Activated T-cell treated with anti-CD3 and anti-CD28 coated beads for 24 hours (primary cell): ENCODE results near the gene CFAP251.
"Not testable (repeated sequence)": the region's sequence is repeated elsewhere in the genome, so short reads cannot be mapped to it uniquely, and the experiment has no call there.

Source experiments
- DNase-seq: peaks from one replicate; pipeline ENCODE4 v3.0.0-alpha.2; 2020; ENCODE audit warnings: low read depth

Gene CFAP251

DNA sequence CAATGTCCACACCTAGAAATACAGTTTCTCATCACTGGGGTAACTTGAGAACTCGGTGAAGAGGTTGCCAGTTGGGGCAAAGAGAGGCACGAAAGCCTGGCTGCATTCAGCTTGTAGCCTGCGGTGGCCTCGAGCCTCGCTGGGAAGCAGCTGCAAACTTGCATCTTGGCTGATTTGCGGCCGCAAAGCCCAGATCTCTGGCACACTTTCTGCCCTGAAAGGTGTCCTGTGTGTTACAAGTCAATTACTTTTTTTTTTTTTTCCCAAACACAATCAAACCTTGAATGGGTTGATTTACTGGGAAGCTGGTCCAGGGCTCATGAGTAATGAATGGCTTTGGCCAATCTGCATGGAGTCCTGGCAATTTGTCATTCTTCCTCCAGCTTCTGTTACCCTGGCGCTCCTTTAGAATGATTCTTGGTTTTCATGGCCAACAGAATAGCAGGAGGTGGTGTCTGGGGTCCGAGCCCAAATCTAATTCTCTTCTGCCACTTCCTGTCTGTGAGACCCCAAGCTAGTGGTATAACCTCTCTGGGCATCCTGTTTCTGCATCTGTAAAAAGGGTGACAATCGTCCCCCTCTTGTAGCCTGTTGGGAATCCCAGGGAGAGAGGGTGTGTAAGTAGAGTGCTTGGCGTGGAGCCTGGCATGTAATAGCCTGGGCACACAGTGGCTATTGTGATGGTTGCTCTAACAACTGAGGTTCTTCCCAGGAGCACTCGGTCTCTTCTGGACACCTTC is 109.9 kb downstream of the CFAP251 start:
- DNase-seq = no peak

DNA sequence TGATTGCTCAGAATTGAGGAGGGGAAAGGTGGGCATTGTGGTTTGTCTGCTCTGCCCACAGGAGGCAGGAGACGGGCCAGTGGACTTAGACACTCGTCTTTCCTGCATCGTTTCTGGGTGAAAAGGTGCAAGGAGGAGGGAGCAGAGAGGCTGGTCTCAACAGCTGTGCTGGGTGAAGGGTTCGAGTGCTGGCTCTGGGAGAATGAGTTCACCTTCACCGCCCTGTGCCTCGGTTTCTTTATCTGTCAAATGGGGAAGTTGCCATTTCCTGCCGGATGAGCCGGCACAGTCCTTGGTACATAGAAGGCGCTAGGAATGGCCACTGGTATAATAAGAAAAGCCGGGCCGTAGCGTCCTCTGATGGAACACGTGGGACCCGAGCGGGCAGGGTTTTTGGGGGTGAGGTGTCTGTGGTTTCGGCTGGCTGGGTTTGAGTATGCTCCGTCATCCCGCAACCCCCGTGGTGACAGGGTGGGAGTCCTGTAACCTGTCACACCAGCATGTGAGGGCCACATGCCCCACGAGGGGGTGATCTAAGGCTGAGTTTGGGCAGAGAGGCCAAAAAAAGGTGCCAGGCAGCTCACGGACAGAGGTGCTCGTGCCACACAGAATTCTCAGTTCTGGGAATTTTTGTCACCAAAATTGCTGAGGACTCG is 110.6 kb downstream of the CFAP251 start:
- DNase-seq = no peak

DNA sequence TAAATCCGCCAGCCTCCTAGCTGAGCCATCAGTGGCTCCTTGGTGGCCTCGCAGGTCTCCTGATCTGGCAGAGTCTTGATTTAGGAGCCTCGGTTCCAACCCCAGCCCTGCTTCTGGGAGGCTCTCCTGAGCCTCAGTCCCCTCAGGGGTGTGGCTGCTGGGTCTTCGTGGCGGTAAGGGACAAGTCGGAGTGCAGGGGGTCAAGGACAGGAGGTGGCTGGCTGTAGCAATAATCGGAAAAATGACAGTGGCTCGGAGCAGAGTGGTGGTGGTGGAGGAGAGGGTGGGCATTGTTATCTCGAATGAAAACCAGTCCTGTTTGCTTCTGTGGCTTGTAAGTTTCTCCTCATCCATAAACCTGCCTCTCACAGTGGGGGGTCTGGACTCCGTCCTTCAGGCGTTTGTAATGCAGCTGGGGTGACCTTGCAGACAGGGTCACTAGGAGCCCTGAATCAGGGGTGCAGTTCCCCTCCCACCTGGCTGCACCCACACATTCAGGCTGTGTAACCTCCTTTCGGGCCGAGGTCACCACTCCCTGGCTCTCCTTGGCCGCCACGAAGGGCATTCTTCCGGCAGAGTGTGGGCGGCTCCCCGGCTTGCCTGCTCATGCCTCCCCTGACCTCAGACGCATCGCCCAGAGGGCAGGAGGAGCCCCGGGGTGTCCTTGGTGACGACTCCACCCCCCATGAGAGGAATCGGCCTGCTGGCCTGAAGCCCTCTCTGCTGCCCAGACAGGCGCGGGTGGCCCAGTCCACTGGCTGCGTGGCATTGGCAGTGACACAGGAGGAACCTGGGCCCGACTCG is 111.4 kb downstream of the CFAP251 start:
- DNase-seq = no peak

DNA sequence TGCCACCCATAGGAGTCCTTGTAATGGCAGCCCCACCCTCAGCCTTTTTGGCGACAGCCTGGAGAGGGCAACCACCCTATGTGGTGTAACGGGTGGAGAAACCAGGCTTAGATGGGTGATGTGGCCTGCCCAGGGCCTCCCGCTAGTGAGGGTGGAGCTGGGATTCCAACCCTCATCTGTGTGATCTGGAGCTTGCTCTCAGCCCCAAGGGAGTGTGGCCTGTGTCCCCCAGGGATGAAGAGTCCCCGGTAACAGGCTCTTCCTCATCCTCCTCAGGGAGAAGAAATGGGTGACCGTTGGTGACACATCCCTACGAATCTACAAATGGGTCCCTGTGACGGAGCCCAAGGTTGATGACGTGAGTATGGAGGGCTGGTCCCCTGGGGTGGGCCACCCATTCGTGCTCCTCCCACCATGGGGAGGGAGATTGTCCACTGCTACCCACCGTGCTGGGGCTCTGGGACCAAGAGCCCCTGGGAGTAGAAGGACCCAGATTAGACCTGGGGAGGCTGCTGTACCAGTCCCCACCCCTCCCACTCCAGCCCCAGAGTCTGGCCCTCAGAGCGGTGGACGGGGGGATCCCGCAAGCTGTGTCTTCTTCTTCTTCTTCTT is 112.1 kb downstream of the CFAP251 start:
- no peak for DNase-seq

DNA sequence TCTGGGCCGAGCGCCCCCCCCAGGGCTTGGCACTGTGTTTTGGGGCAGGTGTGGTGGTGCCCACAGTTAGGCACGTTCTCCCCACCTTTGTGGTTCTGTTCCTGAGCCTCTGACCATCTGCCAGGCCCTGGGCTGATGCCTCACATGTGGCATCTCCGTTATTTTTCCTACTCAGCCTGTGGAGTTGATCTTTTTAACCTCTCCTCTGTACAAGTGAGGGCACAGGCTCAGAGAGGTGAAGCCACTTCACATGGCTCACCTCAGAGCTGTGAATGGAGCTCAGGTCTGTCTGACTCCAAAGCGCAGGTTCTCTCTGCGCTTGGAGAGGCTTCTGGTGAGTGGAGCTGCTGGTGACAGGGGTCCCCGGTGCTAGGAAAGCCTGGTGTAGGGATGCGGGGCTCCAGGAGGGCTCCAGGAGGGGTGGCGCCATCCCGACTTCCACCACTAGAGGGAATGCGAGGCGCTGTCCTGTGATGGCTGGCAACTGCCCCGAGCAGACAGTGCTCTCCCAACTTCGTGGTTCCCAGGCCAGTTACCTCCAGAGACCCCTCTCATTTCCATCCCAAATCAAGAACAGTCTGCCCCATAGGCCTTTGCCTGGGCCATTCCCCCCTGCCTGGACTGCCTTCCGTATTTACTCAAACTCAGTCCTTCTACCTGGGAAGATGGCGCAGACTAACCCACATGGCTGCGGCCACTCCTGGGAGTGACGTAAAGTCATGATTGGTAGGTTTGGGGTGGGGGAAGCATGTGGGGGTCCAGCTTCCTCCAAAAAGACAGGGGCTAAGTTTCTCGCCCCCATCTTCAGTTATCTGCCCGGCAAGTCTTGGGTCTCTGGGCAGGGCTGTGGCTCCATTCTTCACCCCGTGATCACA is 113.2 kb downstream of the CFAP251 start:
- peak; percentile 42 for DNase-seq

DNA sequence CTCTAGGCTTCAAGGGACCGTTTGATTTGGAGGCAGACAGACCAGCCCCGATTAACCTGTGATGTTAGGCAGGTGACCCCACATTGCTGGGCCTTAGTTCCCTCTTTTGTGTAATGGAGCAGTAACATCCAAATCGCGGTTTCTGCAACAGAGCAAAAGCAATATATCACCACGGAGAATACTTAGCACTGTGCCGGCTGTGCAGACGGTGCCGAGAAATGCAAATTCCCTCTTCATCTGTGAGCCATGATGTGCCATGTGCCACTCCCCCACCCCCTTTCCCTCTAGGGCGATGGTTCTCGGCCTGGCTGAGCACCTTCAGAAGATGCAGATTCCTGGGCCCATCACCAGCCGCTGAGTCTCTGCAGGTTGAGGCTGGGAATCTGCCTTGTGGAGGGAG is 114.2 kb downstream of the CFAP251 start:
- DNase-seq = no peak

DNA sequence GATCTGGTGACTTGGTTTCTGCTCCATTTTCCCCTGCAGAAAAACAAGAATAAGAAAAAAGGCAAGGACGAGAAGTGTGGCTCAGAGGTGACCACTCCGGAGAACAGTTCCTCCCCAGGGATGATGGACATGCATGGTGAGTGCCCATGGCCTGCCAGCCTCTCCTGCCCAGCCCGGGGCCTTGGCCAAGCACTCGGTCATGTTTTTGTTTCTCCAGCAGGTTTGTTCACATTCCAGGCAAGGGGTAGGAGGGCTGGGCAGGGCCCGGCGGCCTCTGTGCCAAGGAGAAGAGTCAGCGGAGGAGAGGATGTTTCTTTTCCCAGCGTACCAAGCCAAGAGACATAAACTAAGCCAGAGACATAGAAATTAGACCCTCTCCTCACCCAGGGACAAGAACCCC is 116.9 kb downstream of the CFAP251 start:
- no peak for DNase-seq

DNA sequence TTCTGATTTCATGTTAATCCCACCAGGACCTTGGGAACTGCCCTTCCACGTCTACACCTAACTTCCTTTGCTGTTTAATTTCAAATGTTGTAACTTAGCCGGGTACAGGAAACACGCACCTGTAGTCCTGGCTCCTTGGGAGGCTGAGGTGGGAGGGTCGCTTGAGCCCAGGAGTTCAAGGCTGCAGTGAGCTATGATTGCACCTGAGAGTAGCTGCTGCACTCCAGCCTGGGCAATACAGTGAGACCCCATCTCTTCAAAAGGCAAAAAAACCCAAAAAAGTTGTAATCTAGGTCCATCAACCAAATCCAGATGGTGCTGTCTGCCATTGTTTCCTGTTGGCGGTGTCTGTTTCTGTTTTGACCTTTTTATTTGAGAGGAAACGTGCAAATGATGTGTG is 117.8 kb downstream of the CFAP251 start:
- DNase-seq = no peak

DNA sequence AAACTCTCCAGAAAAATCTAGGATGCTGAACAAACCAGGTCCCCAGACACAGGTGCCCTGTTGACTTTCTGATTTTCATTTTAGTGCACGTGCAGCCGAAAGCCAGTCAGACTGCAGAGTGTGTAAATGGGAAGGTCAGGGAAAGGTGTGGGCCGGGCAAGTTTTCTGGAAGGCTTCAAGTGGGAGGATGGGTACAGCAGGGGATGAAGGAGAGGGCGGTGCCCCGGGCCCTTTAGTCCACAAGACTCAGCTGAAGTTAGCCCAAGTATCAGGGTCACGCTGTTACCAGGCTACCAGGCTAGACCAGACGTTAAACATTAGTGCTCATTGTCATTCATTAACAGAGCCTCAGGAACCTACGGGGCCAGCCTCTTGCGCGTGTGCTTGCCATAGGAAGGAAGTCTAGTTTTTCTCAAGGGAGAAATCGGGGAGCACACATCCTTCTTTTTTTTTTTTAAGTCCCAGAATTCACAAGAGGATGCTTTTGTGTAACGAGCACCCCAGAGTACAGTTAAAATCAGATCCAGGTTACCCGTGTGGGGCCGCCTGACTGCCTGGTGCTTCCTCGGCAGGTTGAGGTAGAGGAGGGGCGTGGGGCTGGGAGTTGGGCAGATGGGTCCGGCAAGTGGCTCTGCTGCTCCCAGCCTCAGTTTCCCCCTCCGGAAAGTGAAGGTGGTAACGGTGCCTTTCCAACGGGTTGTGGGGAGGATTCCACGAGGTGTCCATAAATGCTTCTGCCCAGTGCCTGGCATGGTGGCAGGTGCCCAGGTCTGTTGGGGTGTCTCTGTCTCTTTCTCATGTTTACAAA is 122.4 kb downstream of the CFAP251 start:
- DNase-seq = no peak

DNA sequence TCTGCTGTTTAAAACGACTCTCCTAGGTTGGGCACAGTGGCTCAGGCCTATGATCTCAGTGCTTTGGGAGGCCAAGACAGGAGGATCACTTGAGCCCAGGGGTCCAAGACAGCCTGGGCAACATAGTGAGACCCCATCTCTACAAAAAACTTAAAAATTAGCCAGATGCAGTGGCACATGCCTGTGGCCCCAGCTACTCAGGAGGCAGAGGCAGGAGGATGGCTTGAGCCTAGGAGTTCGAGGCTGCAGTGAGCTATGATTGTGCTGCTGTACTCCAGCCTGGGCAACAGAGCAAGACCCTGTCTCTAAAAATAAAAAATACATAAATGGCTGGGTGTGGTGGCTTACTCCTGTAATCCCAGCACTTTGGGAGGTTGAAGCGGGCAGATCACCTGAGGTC is 123.1 kb downstream of the CFAP251 start:
- not testable (repeated sequence) for DNase-seq

DNA sequence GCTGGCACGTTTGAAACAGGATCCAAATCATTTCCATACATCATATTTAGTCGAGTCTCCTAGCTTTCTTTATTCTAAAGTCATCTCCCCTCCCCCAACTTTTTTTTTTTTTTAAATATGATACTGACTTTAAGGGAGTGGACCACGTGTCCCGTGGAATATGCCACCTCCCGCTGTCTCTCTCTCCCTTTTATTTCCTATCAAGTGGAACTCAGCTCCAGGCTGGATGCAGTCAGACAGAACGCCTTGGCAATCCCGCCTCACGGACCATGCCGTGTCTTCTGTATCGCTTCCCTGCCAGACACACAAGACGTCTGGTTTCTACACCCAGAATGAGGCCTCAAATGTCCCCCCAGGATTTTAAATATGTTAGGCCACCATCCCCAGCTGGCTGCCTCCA is 124.5 kb downstream of the CFAP251 start:
- no peak for DNase-seq

DNA sequence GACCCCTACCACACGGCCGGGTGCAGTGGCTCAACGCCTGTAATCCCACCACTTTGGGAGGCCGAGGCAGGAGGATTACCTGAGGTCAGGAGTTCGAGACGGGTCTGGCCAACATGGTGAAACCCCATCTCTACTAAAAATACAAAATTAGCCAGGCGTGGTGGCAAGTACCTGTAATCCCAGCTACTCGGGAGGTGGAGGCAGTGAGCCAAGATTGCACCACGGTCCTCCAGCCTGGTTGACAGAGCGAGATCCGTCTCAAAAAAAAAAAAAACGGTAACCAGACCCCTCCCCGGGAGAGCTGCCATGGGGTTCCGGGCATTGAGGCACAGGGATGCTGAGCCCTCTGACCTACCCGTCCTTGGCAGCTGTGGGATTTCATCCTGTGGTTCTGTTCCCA is 125.1 kb downstream of the CFAP251 start:
- no peak for DNase-seq

DNA sequence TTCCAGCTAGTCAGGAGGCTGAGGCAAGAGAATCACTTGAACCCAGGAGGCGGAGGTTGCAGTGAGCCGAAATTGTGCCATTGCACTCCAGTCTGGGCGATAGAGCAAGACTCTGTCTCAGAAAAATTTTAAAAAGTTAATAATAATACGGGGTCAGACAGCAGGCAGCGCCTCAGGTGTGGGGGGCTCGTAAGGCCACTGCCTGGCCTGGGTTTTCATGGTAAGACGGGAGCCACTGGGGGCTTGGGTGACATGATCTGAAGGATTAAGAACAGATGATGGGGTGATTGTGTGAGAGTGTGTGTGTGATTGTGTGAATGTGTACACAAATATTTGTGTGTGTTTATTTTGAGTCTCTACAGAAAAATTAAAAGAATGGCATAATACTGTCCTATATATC is 126.9 kb downstream of the CFAP251 start:
- DNase-seq = no peak

DNA sequence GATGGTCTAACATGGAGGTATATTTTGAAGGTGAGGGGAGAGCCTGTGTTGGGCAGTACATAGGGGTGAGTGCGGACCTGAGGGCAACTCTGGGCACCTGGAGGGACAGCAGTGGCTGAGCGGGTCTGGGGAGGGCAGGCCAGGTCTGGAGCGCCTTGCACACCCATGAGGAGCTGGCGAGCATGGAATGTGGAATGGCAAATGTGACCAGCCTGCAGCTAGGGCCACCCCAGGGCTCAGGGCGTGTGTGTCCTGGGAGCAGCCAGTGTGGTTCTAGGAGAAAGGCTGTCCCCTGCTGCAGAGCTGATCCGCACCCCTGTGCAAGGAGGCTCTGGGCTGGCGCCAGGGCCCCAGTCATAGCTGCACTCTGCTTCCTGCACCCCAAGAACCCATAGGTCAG is 127.8 kb downstream of the CFAP251 start:
- DNase-seq = no peak

DNA sequence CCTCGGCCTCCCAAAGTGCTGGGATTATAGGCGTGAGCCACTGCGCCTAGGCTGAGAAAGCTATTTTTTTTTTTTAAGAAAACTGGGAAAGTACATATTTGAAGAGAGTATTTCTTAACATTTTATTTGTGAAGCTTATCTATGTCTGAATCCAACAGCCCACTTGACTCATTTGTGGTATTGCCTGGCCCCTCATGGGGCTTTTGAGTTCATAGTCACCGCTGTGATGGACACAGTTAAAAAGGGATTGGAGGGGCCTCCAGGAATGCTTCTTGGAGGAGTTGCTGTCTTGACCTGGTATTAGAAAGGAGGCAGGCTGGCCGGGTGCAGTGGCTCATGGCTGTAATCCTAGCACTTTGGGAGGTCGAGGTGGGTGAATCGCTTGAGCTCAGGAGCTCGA is 129.8 kb downstream of the CFAP251 start:
- no peak for DNase-seq

DNA sequence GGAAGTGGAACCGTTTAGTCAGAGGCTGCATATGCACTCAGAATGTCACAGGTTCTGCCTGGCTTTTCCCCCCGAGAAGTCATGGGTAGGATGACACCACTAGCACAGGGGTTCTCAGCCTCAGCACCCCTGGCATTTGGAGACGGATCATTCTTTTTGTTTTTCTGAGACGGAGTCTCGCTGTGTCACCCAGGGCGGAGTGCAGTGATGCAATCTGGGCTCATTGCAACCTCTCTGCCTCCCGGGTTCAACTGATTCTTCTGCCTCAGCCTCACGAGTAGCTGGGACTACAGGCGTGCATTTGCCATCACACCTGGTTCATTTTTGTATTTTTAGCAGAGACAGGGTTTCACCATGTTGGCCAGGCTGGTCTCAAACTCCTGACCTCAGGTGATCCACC is 131.4 kb downstream of the CFAP251 start:
- DNase-seq = no peak

DNA sequence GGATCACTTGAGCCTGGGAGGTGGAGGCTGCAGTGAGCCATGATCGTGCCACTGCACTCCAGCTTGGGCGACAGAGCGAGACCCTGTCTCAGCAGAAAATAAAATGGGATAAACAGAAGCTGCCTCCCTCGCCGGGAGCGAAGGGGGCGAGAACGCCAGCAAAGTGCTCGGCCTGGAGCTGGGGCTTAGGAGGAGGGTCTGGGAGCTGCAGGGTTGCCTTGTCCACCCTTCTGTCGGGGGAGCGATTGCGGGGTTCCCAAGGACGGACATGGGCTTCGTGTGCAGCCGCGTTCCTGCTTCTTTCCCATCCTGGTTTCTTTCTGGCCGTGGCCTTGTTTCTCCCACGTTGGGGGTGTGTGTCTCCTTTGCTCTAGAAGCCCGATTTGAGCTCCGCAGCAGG is 132.3 kb downstream of the CFAP251 start:
- no peak for DNase-seq

DNA sequence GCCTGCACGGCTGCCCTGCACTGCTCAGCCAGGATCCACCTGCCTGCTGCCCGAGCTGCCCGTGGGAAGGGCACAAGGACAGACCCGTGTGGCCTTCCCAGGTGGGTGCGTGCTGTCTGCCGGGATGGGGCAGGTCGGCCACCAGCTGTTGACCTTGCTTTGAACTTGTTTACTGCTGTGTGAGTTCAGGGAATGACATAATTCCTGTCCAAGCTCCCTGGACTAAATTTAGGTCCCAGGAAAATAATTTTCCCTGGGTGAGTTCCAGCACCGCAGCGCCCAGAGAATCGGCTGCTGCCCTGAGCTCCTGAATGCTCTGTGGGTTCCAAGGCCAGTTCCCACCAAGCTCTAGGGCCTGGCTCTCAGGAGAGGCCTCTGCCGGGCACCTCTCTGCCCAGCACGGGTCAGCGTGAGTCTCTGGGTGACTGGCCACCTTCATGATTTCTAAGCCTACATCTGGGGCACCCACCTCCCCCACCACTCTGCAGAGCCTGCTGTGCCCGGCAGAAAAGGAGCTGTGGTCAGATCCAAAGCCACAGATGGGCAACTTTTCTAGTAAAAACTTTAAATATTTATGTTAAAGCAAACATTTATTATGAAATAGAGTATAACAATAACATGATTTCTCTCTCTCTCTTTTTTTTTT is 133.0 kb downstream of the CFAP251 start:
- no peak for DNase-seq

DNA sequence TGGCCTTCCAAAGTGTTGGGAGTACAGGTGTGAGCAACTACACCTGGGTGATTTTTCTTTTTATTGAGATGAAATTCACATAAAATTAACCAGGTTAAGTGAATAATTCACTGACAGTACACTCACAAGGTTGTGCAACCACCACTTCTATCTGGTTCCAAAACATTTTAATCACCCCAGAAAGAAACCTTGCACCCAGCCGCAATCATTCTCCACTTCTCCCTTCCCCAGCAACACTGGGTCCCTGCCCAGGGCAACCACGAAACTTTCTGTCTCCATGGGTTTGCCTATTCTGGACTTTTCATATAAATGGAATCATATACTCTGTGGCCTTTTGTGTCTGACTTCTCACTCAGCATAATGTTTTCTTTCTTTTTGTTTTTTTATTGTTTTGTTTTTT is 133.9 kb downstream of the CFAP251 start:
- no peak for DNase-seq
